Effector memory CD8-positive, alpha-beta T cell (primary cell): Measurements from ENCODE around the gene SBK2.
"Not testable (repeated sequence)": the region's sequence is repeated elsewhere in the genome, so short reads cannot be mapped to it uniquely, and the experiment has no call there.

Source experiments
- ATAC-seq: fragments of 150-1000 bp; cut with Tn5 transposase; replicated peaks from 2 replicates; pipeline ENCODE4 v1.10.0; 2021; ENCODE audit warnings: mild to moderate bottlenecking, moderate library complexity
- DNase-seq, 3 experiments: peaks; one replicate each; pipeline ENCODE4 v3.0.0; 2021
- H3K27ac Mint-ChIP-seq, 2 donors: one replicate each; pipeline ENCODE4 v1.8.0; 2022; ENCODE audit warnings: mild to moderate bottlenecking in 2 of 2, mixed read lengths in 2 of 2, moderate library complexity in 2 of 2
- H3K27me3 Mint-ChIP-seq, 2 donors: one replicate each; pipeline ENCODE4 v1.8.0; 2022; ENCODE audit warnings: mixed read lengths in 2 of 2
- H3K36me3 Mint-ChIP-seq: one replicate; pipeline ENCODE4 v1.8.0; 2022; ENCODE audit warnings: mild to moderate bottlenecking, moderate library complexity, mixed read lengths; ENCODE audit not compliant: insufficient read depth
- H3K4me1 Mint-ChIP-seq, 2 donors: one replicate each; pipeline ENCODE4 v1.8.0; 2022; ENCODE audit warnings: low read depth in 2 of 2, mixed read lengths in 2 of 2
- H3K4me3 Mint-ChIP-seq, 2 donors: one replicate each; pipeline ENCODE4 v1.8.0; 2022; ENCODE audit warnings: mild to moderate bottlenecking in 2 of 2, mixed read lengths in 2 of 2, moderate library complexity in 2 of 2
- H3K9me3 Mint-ChIP-seq, 2 donors: one replicate each; pipeline ENCODE4 v1.8.0; 2022; ENCODE audit warnings: mixed read lengths in 2 of 2
- total RNA-seq, 9 experiments: gene quantifications; one replicate each; lab custom pipeline; 2026; lab: John Stamatoyannopoulos, UW

Gene SBK2, protein sequence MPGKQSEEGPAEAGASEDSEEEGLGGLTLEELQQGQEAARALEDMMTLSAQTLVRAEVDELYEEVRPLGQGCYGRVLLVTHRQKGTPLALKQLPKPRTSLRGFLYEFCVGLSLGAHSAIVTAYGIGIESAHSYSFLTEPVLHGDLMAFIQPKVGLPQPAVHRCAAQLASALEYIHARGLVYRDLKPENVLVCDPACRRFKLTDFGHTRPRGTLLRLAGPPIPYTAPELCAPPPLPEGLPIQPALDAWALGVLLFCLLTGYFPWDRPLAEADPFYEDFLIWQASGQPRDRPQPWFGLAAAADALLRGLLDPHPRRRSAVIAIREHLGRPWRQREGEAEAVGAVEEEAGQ
- 0 to 0.10 (median 0) reads per million in 9 experiments for total RNA-seq

DNA sequence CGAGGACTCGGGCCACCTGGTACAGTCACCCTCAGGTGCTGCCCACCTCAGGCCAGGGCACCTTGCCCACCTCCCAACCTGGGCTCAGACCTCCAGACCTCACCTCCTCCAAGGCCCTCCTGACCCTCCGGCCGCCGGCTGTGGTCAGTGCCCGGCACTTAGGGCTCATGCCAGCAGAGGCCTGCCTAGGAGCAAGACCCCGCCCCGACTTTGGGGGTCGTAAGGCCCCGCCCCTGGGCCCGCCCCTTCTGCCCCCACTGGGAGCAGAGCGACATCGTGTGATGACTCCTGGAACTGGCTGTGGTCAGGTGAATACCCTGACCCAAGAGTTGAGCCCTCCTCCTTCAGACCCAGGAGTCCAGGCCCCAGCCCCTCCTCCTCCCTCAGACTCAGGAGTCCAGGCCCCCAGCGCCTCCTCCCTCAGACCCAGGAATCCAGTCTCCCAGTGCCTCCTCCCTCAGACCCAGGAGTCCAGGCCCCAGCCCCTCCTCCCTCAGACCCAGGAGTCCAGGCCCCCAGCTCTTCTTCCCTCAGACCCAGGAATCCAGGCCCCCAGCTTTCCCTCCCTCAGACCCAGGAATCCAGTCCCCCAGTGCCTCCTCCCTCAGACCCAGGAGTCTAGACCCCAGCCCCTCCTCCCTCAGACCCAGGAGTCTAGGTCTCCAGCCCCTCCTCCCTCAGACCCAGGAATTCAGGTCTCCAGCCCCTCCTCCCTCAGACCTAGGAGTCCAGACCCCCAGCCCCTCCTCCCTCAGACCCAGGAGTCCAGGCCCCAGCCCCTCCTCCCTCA lies at the start of gene SBK2:
Gene SBK2 (minus strand): TSS at position 183 of the 790 bp plus-strand sequence. CDS start 839 bp downstream, outside the sequence.
- Mint-ChIP-seq H3K4me3 (no peak within 1 kb of the TSS), H3K9me3 (no peaks in the 10 kb centered on the region), H3K36me3 (peaks cover 4% of the 10 kb centered on the region), H3K4me1 (no peaks in the 10 kb centered on the region), H3K27ac (no peak within 1 kb of the TSS), H3K27me3 (peaks cover 7 to 8% of the 10 kb centered on the region in 2 donors)
- no peak for DNase-seq
- ATAC-seq, result no peak

- Mint-ChIP-seq H3K9me3 (no peaks in the 10 kb centered on the region), H3K36me3 (peaks cover 5% of the 10 kb centered on the region), H3K27me3 (no peaks in the 10 kb centered on the region), H3K4me3 (peak overlapping the region; percentile 69 to 80), H3K4me1 (peaks cover 17 to 30% of the 10 kb centered on the region in 2 donors), H3K27ac (peak overlapping the region; percentile 32 to 91)
- no peak for DNase-seq
- ATAC-seq, result no peak
Measured at GRCh38 chr19:55585658-55586339, 48.9 kb upstream of the SBK2 start.

DNA sequence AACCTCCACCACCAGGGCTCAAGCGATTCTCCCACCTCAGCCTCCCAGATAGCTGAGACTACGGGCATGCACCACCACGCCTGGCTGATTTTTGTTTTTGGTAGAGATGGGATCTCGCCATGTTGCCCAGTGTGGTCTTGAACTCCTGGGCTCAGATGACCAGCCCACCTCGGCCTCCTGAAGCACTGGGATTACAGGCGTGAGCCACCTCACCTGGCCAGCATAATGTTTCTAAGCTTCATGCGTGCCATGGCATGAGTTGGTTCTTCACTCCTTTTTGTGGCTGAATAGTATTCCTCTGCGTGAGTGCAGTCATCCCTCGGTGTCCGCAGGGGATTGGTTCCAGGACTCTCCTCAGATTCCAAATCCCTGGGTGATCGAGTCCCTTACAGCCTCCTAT lies 47.9 kb upstream of the SBK2 start:
- H3K4me3 Mint-ChIP-seq, result no peak overlapping the region
- no peaks in the 10 kb centered on the region for H3K27me3 Mint-ChIP-seq

DNA sequence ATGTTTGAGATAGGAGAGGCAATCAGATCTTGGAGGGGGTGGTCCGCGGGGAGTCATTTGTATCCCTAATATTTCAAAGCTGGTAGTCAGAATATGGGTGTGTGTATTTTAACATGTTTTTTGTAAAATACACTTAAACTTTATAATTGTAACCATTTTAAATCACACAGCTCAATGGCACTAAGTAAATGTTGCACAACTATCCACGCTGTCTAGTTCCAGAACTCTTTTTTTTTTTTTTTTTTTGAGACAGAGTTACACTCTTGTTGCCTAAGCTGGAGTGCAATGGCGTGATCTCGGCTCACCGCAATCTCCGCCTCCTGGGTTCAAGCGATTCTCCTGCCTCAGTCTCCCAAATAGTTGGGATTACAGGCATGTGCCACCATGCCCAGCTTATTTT lies 47.0 kb upstream of the SBK2 start:
- not testable (repeated sequence) for H3K27ac Mint-ChIP-seq, H3K36me3 Mint-ChIP-seq, ATAC-seq, DNase-seq, H3K4me3 Mint-ChIP-seq, H3K9me3 Mint-ChIP-seq, H3K27me3 Mint-ChIP-seq
- peaks cover 25 to 36% of the 10 kb centered on the region in 2 donors for H3K4me1 Mint-ChIP-seq

More for the DNA sequence above, 47.9 kb upstream of the SBK2 start:
- H3K4me1 Mint-ChIP-seq, result peaks cover 21 to 33% of the 10 kb centered on the region in 2 donors
- H3K9me3 Mint-ChIP-seq, result peaks cover 0 to under 1% of the 10 kb centered on the region in 2 donors
- peaks cover 5% of the 10 kb centered on the region for H3K36me3 Mint-ChIP-seq
- no peak for ATAC-seq
- DNase-seq, result no peak
- peak overlapping the region in 1 of 2 donors; percentile 13 for H3K27ac Mint-ChIP-seq

DNA sequence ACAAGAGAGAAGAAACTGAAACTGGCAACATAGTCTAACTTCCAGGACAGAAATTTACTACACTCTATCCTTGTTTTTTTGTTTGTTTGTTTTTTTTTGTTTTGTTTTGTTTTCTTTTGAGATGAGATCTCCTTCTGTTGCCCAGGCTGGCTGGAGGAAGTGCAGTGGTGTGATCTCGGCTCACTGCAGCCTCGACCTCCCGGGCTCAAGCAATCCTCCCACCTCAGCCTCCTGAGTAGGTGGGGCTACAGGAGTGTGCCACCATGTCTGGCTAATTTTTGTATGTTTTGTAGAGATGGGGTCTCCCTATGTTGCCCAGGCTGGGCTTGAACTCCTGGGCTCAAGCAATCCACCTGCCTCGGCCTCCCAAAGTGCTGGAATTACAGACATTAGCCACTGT lies 45.4 kb upstream of the SBK2 start:
- peaks cover 24 to 35% of the 10 kb centered on the region in 2 donors for H3K4me1 Mint-ChIP-seq
- not testable (repeated sequence) for DNase-seq, H3K4me3 Mint-ChIP-seq, H3K9me3 Mint-ChIP-seq, H3K27me3 Mint-ChIP-seq, ATAC-seq, H3K36me3 Mint-ChIP-seq
- peak overlapping the region in 1 of 2 donors; percentile 98 for H3K27ac Mint-ChIP-seq

GRCh38 chr19:55581823-55582223 lies 44.9 kb upstream of the SBK2 start:
- peaks cover 2% of the 10 kb centered on the region for H3K36me3 Mint-ChIP-seq
- H3K4me3 Mint-ChIP-seq, result peak overlapping the region; percentile 72 to 91
- no peak for ATAC-seq
- DNase-seq, result no peak
- peaks cover 0 to 3% of the 10 kb centered on the region in 2 donors for H3K9me3 Mint-ChIP-seq
- H3K4me1 Mint-ChIP-seq, result peaks cover 20 to 31% of the 10 kb centered on the region in 2 donors
- peak overlapping the region; percentile 81 to 98 for H3K27ac Mint-ChIP-seq
- no peaks in the 10 kb centered on the region for H3K27me3 Mint-ChIP-seq

DNA sequence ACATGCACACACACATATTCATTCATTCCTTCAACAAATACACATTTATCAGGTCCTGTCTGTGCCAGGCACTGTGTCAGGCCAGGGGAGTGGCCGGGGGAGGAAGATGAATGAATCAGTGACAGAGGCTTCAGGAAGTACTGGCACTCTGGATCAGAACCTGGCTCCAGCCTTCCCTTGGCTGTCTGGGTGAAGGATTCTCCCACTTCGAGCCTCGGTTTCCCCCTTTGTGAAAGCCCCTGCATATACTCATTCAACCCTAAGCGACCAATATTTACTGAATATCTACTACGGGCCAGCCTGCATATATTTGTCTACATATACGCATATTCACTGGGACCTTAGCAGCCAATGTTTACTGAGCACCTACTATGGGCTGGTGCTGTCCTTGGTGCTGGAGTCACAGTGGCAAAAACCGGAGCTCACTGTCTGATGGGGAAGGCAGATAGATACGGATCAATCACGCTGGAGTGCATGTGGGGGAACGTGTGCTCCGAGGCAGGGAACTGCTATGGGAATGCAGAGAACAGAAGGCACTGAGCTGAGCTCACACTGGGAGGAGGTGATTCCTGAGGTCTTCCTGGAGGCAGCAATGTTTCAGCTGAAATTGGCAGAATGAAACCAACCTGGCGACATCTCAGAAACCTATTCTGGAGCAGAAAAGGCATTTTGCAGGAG lies 44.4 kb upstream of the SBK2 start:
- ATAC-seq (no peak), DNase-seq (no peak)
- Mint-ChIP-seq H3K4me3 (peak overlapping the region; percentile 72 to 91), H3K36me3 (peaks cover 4% of the 10 kb centered on the region), H3K27me3 (no peaks in the 10 kb centered on the region), H3K9me3 (peaks cover 0 to 3% of the 10 kb centered on the region in 2 donors), H3K27ac (peak overlapping the region; percentile 81 to 98), H3K4me1 (peaks cover 20 to 26% of the 10 kb centered on the region in 2 donors)

GRCh38 chr19:55580628-55581144 lies 43.8 kb upstream of the SBK2 start, which contains the start of gene ZNF579:
TSS of gene ZNF579 (minus strand) at chr19:55580848. CDS start at chr19:55579639, 1,209 bp downstream.
- H3K4me3 Mint-ChIP-seq, result peak within 1 kb of the TSS; percentile 72 to 91
- H3K27me3 Mint-ChIP-seq, result no peaks in the 10 kb centered on the region
- peaks cover 20 to 21% of the 10 kb centered on the region in 2 donors for H3K4me1 Mint-ChIP-seq
- H3K9me3 Mint-ChIP-seq, result peaks cover 0 to 3% of the 10 kb centered on the region in 2 donors
- H3K27ac Mint-ChIP-seq, result peak within 1 kb of the TSS; percentile 81 to 98
- ATAC-seq (peak; percentile 77), DNase-seq (peak; percentile 57 to 64 (median 59))
- H3K36me3 Mint-ChIP-seq, result peaks cover 4% of the 10 kb centered on the region

DNA sequence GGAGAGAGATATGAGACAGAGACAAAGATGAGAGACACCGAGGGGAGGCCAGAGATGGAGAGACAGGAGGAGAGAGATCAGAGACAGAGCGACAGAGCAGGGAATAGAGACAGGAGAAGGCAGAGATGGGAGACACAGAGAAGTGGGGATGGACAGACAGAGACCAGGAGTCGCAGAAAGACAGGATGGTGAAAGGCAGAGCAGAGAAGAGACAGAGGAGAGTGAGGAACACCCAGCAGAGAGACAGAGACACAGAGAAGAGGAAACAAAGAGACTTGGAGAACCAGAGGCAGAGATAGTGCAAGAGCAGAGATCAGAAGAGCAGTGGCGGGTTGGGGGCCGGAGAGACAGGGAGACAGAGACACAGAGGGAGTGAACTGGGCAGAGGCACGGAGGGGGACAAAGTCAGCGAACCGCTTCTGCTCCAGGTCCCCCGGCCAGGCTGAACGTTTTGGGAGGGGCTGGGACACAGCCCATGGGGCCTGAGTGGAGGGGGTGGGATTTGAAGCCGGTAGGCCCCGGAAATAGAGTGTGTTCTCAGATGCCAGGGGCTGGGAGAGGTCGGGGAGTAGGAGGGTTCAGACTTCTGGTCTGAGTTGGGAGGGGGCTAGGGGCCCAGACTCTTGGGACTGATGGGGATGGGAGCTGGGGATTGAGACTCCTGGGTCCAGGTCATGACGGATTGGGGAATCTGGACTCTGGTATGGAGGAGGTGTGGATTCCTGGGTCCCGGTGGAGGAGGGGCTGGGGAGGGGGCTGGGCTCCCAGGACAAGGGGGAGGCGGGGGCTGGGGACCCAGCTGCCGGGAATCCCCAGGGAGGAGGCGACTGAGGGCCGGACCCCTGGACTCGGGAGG lies 43.1 kb upstream of the SBK2 start:
- Mint-ChIP-seq H3K27ac (peak overlapping the region; percentile 81 to 98), H3K4me1 (peaks cover 14 to 17% of the 10 kb centered on the region in 2 donors), H3K9me3 (peaks cover 0 to 3% of the 10 kb centered on the region in 2 donors), H3K4me3 (peak overlapping the region; percentile 72 to 91), H3K36me3 (peaks cover 4% of the 10 kb centered on the region), H3K27me3 (no peaks in the 10 kb centered on the region)
- ATAC-seq (peak; percentile 39), DNase-seq (no peak)

DNA sequence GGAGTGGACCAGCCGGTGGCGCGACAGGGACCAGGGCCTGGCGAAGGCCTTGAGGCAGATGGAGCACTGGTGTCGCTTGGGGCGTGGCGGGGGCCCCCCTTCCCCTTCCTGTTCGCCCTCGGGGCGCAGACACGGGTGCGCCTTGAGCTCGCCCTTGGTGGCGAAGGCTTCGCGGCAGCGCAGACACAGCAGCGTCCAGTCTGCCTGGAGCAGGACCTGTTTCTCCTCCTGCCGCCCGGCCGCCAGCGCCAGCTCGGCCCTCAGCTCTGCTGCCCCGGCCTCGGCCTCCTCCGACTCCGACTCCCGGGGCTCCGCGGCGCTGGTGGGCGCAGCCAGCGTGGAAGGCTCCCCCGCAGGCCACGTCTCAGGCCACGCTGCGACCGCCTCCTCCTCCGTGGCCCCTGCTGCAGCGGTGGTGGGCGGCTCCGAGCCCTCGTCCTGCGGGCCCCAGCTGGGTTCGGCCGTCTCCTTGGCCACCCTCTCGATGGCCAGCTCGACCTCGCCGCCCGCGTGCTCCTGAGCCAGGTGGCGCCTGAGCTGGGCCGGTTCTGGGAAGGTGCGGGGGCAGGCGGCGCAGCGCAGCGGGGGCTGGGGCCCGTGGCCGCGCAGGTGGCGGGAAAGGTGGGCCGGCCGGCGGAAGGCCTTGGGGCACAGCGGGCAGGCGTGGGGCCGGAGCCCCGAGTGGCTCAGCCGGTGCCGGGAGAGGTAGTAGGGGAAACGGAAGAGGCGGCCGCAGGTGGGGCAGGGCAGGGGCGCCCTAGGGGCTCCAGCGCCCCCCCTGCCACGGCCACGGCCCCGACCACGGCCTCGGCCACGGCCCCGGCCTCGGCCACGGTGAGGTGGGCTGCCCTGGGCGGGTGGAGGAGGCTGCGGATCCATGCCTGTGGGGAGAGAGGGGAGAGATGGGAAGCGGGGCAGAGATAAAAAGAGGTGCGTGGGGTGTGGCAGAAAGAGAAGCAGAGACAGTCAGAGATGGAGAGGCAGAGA lies 42.1 kb upstream of the SBK2 start:
- Mint-ChIP-seq H3K36me3 (peaks cover 4% of the 10 kb centered on the region), H3K27me3 (no peaks in the 10 kb centered on the region), H3K9me3 (peaks cover 0 to 3% of the 10 kb centered on the region in 2 donors), H3K27ac (peak overlapping the region; percentile 81 to 98), H3K4me3 (peak overlapping the region; percentile 72 to 91), H3K4me1 (peaks cover 14 to 17% of the 10 kb centered on the region in 2 donors)
- ATAC-seq (no peak), DNase-seq (no peak)
